GM18861 (cell line): ENCODE data around the gene NEDD9.

Source experiments
- ATAC-seq: cut with Tn5 transposase; IDR thresholded peaks from one replicate; pipeline ENCODE4 v1.9.1; 2021; ENCODE audit not compliant: unreplicated experiment

NEDD9 gene

GRCh38 chr6:11219400-11219834 lies 13.1 kb downstream of the NEDD9 start:
- ATAC-seq: no peak

- ATAC-seq: no peak
These were observed 13.7 kb downstream of the NEDD9 start for GRCh38 chr6:11218538-11219399.

GRCh38 chr6:11218102-11218442 lies 14.4 kb downstream of the NEDD9 start:
- no peak for ATAC-seq

DNA sequence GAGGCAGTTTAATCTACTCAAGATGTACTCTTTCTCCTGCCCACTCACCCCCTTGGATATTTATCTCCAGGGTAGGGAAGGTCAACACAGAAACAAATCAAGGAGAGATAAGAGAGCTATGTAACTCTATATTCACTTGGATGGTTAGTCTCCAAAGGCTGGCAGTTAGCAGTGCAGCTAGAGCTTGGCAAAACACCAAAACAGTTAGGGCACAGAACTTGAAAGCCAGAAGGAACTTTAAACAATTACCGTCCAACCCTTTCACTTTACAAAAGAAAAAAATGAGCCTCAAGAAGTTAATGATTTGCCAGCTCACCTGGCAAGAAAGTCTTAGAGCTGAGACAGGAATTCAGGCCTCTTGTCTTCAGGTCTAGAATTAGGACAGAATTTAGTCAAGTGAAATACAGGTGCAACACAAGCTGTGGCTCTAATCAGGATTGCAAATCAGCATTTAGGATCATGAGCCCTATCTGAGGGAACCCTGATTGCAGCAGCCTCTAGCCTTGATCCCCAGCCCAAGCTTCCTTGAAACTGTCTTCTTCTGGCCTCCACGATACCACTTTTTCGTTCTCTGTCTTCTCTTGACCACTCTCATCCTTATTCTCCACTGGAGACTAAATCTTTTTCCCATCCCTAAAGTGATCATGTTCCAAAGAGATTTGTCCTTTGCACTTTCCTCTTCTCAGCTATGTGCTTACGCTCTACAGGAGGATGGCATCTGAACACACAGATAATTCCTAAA lies 14.9 kb downstream of the NEDD9 start:
- peak; percentile 52 for ATAC-seq

DNA sequence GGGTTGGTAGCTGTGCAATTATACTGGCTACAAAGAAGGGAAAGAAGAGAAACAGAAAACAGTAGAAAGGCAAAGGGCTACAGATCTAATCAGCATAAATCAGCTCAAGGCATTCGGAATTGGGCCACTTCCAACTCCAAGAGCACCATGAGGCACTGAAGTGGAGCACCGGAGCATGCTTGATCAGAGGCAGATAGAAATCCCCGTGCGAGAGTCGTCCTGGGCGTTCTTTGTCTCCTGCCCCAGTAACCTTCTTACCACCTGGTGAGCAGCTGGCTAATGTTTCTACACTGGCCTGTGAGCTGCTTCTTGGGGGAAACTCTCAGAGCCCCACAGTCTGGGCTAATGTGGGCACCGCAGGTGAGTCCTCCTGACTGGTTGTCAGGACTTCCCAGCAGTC lies 16.7 kb downstream of the NEDD9 start:
- no peak for ATAC-seq

GRCh38 chr6:11214901-11215300 lies 17.6 kb downstream of the NEDD9 start:
- ATAC-seq: no peak

DNA sequence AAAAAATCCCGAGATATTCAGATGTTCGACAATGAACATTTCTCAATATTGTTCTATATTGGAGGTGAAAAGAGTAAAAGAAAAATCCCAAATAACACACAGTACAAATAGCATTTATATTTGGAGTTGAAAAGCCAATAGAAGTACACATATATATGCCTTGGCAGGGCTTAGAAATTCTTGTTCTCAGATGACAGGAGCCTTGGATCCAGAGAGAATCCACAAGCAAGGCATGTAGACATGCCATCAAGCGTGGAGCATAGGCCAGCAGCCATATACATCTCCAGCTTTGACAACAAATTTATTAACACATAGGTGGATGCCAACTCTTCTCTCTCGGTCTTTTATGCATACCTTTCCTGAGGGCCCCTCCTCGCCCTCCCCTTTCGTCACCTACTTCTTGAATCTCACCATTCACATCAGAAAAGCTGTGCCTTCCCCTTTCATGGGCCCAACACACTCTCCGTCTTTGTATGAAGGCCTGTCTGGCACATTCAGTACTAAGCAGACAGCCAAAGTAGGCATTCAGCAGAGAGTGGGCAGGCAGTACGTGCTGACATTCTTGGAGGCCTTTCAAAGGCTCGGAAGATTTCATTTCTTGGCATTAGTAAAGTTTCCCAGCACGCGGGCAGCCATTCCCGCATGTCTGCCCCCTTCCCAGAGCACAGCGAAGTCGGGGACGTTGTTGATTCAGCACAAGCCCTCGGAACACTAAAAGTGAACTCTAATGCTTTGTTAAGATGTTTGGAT lies 18.2 kb downstream of the NEDD9 start:
- ATAC-seq: no peak

DNA sequence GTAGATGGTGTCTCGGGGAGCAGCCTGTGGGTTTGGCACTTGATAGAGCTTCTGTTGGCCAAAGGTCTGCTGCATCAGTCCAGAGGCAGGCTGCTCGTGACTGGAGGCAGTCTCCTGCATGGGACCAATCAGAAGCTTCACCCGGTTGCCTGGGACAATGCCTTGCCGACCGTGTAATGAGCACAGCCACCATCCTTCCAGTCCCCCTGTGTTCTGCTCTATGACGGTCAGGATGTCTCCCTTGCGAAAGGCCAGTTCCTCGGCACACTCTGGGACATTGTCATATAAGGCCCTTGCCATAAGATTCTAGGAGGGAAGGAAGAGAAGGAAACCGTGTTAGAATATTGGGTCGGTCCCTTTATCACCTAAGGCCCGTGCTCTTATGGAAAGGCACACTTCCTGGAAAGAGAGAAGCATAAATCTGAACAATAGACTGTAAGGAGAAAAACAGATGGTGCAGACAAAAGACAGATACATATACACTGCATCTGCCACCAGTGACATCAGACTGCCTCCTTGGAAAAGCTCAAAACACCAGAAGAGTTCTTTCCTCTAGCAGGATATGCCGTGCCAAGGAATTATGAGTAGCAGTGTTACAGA lies 18.9 kb downstream of the NEDD9 start:
- no peak for ATAC-seq

GRCh38 chr6:11212664-11213063 lies 19.8 kb downstream of the NEDD9 start:
- no peak for ATAC-seq

DNA sequence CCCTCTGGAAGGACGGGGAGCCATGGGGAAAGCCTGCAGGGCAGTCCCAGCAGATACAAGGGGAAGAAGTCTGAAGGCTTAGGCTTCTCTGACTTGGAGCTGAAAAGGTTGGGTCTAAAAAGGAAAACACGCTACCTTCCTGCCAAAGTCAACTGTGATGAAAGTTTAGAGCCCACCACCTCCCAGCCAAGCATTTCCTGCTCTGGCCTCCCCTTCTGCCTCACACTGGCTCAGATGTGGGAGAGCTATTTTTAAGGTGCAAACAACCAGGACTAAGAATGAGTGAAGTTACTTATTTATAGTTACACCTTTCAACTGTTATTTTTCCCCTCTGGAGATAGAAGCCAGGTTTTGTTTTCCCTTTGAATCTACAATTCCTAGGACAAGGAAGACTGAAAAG lies 21.2 kb downstream of the NEDD9 start:
- ATAC-seq: no peak

- no peak for ATAC-seq
These were observed 21.9 kb downstream of the NEDD9 start for GRCh38 chr6:11210386-11211138.

DNA sequence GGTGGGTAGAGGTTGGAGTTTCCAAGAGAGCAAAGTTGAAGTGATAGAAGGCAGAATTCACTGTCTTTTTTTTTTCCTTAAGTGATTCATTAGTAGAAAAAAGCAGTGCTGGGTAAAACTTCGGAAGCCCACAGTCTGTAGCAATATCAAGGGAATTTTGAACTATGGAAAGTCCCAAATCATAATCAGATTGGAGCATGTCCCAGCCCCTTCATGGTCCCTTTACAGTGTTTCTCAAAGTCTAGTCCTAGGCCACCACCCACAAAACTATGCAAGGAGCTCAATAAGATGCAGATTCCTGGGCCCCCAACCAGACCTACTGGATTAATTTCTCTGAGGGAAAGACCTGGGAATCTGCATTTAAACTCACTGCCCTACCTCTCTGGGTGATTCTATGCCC lies 22.6 kb downstream of the NEDD9 start:
- no peak for ATAC-seq

GRCh38 chr6:11209369-11209768 lies 23.1 kb downstream of the NEDD9 start:
- no peak for ATAC-seq

GRCh38 chr6:11208854-11209253 lies 23.6 kb downstream of the NEDD9 start:
- ATAC-seq: no peak

- ATAC-seq: no peak
These were observed 24.2 kb downstream of the NEDD9 start for GRCh38 chr6:11208267-11208666.

GRCh38 chr6:11207199-11207968 lies 25.1 kb downstream of the NEDD9 start:
- no peak for ATAC-seq

DNA sequence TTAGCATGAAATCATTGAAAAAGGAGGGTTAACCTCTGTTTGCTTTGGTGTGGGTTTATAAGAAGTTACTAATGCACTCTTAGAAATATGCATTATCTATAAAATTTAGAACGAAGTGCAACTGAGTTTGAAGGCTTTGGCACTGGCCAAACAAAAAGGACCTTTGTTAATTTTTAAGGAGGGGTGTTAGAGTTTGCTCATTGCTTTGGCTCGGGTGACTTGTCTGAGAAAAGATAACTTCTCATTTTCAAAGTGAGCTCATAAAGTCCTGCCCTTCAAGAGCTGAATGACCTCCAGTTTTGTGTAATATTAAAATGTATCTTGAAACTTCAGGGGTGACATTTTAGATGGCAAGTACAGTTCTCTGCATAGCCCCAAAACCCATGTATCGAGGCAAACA lies 25.9 kb downstream of the NEDD9 start:
- ATAC-seq: no peak

- no peak for ATAC-seq
These were observed 27.6 kb downstream of the NEDD9 start for GRCh38 chr6:11204794-11205366.

DNA sequence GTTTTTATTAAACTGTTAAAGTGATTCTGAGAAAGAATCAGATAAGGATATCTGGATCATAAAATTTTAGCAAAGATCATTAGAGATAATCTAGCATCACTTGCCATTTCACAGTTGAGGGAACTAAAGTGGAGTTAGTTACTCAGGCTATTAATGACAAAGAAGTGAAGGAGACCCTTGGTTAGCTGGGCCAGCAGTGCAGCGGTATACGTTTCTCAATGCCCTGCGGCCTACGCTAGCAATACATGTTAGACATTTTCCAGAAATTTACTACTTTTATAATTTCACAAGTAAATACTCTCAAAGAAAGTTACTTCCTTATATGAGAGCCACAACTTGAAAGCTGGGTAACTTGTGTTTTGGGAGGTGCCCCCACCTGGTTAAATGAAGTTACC lies 28.5 kb downstream of the NEDD9 start:
- no peak for ATAC-seq
